ENCODE data around the gene SELENOH.

- TF ChIP-seq, protein P1, sequence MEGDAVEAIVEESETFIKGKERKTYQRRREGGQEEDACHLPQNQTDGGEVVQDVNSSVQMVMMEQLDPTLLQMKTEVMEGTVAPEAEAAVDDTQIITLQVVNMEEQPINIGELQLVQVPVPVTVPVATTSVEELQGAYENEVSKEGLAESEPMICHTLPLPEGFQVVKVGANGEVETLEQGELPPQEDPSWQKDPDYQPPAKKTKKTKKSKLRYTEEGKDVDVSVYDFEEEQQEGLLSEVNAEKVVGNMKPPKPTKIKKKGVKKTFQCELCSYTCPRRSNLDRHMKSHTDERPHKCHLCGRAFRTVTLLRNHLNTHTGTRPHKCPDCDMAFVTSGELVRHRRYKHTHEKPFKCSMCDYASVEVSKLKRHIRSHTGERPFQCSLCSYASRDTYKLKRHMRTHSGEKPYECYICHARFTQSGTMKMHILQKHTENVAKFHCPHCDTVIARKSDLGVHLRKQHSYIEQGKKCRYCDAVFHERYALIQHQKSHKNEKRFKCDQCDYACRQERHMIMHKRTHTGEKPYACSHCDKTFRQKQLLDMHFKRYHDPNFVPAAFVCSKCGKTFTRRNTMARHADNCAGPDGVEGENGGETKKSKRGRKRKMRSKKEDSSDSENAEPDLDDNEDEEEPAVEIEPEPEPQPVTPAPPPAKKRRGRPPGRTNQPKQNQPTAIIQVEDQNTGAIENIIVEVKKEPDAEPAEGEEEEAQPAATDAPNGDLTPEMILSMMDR (IDR thresholded peaks at IDR 0.05) = no peak
- no peak for TF ChIP-seq POLR2A (IDR thresholded peaks at IDR 0.05)
These were observed 47.4 kb downstream of the SELENOH start for GRCh38 chr11:57788703-57789088.

All from esophagus squamous epithelium (tissue), 4 donors.